GM21528 (cell line): Measurements from ENCODE around the gene PIM1.
"Not testable (repeated sequence)": the region's sequence is repeated elsewhere in the genome, so short reads cannot be mapped to it uniquely, and the experiment has no call there.

Experiments
- ATAC-seq: cut with Tn5 transposase; IDR thresholded peaks from one replicate; pipeline ENCODE4 v1.9.1; 2021; ENCODE audit warnings: mild to moderate bottlenecking, moderate library complexity; ENCODE audit not compliant: unreplicated experiment, low FRiP score

The PIM1 gene

DNA sequence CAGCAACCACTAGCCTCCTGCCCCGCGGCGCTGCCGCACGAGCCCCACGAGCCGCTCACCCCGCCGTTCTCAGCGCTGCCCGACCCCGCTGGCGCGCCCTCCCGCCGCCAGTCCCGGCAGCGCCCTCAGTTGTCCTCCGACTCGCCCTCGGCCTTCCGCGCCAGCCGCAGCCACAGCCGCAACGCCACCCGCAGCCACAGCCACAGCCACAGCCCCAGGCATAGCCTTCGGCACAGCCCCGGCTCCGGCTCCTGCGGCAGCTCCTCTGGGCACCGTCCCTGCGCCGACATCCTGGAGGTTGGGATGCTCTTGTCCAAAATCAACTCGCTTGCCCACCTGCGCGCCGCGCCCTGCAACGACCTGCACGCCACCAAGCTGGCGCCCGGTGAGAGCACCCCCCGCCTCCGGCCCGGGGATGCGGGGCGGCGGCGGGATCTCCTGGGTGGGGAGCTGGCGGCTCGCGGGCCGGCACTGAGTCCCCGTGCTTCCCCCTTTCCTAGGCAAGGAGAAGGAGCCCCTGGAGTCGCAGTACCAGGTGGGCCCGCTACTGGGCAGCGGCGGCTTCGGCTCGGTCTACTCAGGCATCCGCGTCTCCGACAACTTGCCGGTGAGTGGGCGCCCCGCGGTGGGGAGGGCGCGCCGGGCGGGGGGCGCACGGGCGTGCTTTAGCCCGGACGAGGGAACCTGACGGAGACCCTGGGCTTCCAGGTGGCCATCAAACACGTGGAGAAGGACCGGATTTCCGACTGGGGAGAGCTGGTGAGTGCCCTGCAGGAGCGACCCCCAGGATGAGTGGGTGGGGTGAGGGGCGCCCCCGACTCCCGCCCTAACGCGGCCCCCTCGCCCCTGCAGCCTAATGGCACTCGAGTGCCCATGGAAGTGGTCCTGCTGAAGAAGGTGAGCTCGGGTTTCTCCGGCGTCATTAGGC is 585 bp downstream of the PIM1 start:
- peak; percentile 33 for ATAC-seq

- peak; percentile 1 for ATAC-seq
Measured at GRCh38 chr6:37171201-37171969, 1.4 kb downstream of the PIM1 start.

DNA sequence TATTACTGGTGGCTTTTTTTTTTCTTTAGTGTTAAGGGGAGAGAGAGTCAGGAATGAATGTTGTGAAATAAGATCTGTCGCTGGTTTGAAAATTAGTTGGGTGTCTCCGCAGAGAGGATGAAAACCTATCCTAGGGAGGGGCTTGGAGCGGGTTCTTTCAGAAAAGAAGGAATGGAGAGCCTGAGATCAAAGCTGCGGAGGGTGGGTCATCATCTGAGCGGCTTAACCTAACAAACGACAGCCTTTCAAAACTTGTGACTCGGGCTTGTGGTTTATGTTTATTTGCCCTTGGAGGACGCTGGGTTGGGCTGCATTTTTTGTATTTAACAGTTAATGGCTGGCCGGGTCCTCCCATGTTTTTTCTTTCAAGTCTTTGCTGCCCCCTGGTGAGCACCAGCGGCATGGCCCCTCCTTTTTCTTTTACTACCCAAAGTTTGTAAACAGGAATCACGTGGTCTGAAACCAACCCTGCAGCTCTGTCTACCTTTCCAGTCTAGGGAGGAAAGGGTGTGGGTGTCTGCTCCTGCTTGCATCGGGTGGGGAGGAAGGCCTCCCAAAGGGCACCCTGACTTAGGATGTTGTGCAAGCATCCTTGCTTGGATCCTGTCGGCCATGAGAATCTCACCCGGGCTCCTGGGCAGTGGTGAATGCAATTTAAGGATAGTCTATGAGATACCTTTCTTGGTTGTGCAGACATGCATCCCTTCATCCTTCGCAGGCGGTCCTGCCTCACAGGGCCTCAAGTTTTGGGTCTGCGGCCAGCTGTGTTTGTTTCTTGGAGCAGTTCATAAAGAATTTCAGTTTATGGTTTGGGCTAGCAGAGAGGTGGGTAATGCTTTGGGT is 2.2 kb downstream of the PIM1 start:
- ATAC-seq, result peak; percentile 25

DNA sequence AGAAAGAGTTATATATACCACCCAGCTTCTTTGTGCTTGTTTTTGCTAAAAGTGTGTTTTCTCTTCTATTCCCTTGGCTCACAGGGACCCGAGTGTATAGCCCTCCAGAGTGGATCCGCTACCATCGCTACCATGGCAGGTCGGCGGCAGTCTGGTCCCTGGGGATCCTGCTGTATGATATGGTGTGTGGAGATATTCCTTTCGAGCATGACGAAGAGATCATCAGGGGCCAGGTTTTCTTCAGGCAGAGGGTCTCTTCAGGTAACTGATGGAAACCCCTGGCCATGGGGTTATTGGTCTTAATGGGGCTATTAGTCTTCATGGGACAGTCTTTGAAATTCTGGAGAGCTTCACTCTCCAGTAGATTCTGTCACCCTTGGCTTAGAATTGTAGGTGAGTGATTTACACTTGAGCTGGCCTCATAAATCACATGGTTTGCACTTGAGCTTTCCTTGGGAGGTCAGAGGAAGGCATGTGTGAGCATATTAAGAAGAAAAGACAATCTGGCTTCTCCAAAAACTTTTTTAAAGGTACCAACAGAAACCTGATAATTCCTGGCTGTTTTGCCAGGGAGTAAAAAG is 3.0 kb downstream of the PIM1 start:
- no peak for ATAC-seq

DNA sequence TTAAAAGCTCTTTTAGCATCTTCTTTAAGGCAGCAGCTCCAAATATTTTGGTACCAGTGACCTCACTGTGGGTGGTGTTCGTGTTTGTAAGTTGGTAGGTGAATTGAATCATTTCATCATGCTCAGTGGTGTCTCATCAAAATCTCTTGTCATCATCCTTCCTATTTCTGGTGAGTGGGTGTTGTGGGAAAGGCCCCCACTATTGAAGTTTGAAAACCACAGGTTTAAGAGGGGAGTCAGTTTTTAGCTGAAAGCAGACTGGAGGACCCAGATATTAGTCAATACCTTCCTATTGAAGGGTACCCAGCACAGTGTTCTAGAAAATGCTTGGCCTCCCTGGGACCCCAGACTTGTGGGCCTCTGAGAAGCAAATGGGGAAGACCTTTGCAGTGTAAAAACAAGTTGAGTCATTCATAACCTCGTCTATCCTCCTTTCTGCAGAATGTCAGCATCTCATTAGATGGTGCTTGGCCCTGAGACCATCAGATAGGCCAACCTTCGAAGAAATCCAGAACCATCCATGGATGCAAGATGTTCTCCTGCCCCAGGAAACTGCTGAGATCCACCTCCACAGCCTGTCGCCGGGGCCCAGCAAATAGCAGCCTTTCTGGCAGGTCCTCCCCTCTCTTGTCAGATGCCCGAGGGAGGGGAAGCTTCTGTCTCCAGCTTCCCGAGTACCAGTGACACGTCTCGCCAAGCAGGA is 3.7 kb downstream of the PIM1 start:
- ATAC-seq, result no peak

DNA sequence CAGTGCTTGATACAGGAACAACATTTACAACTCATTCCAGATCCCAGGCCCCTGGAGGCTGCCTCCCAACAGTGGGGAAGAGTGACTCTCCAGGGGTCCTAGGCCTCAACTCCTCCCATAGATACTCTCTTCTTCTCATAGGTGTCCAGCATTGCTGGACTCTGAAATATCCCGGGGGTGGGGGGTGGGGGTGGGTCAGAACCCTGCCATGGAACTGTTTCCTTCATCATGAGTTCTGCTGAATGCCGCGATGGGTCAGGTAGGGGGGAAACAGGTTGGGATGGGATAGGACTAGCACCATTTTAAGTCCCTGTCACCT is 4.2 kb downstream of the PIM1 start:
- ATAC-seq, result no peak

- no peak for ATAC-seq
Measured at GRCh38 chr6:37174515-37175331, 4.8 kb downstream of the PIM1 start.

DNA sequence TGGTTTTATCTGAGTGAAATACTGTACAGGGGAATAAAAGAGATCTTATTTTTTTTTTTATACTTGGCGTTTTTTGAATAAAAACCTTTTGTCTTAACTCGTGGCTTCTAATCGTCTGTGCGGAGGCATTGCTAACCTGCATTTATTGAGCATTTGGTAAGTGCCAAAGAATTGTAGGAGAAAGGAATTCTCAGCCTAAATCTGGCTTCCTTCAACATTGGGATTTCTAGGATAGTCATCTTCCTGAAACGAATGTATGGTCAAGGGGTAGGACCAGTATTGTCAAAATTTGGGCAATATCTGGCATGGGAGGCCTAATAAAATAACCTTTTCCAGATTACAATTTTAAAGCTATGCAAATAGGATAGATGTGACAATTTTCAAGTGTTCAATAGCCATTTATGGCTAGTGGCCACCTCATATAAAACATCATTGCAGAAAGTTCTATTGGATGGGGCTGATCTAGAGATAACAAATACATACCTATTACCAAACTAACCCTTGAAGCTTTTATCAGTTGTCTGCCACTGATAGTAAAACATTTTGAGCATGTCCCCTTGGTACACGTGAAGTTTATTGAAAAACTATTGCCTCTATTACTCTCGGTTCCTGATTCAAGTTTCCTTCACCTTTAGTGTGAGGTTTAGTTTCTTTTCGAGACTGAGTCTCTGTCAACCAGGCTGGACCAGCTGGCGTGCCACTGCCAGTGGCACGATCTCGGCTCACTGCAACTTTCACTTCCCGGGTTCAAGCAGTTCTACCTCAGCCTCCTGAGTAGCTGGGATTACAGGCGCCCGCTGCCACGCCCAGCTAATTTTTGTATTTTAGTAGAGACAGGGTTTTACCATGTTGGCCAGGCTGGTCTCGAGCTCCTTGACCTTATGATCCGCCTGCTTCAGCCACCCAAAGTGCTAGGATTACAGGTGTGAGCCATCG is 5.6 kb downstream of the PIM1 start:
- peak; percentile 43 for ATAC-seq

- no peak for ATAC-seq
Measured at GRCh38 chr6:37176268-37177076, 6.5 kb downstream of the PIM1 start.

DNA sequence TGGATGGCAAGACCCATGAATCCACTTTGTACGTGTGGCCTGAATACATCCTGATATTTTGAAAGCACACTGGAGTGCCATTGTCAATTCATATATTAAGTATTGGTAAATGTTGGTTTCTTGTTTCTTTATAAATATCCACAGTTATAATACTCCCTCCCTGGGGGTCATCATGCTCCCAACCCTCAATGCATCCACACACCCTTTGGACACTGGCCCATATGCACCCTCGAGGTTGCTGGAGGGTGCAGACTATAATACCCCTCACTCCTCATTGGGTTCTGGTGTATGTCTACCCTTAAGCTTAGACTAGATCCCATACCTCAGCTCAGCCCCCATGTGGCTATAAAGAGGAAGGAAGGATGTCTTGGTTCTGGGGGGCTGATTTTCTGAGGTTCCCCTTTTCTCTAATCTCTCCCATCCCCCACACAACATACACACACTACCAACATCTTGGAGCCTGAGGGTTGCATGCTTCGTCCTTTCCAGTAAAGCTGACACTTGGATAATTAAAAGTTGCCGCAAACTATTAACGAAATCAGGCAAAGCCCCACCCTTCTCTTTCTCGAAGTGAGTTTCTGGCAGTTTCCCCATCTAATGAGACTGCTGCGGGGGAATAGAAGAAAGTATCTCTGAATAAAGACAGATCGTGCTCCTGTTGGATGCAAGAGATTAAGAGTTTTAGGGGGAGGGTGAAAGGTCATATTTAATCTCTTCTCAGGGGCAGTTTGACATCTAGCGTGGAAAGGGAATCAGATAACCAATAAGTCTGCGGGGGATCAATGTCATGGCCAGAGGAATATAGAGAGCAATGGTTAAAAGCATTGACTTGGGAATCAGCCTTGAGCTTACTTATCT is 7.4 kb downstream of the PIM1 start:
- ATAC-seq, result no peak

GRCh38 chr6:37177935-37178517 is 8.1 kb downstream of the PIM1 start:
- ATAC-seq, result no peak

DNA sequence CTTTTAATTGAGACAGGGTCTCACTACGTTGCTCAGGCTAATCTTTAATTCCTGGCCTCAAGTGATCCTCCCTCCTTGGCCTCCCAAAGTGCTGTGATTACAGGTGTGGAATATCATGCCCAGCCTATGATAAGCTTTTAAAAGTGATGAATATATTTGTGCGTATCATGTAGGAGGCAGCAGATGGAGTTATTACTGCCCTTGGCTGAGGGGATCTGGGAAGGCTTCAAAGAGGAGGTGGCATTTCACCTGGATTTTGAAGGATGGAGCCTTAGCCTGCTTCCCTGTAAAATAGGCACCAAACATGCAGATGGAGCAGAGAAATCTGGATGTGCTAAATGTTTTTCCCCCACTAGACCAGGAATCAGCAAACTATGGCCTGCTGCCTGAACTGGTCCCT is 10.1 kb downstream of the PIM1 start:
- no peak for ATAC-seq

DNA sequence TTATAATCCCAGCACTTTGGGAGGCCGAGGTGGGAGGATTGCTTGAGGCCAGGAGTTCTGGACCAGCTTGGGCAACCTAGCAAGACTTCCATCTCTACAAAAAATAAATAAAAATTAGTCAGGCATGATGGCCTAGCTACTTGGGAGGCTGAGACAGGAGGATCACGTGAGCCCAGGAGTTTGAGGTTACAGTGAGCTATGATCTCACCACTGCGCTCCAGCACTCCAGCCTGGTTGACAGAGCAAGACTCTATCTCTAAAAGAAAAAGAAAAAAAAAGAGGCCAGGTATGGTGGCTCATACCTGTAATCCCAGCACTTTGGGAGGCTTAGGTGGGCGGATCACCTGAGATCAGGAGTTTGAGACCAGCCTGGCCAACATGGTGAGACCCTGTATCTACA is 10.7 kb downstream of the PIM1 start:
- ATAC-seq, result not testable (repeated sequence)

DNA sequence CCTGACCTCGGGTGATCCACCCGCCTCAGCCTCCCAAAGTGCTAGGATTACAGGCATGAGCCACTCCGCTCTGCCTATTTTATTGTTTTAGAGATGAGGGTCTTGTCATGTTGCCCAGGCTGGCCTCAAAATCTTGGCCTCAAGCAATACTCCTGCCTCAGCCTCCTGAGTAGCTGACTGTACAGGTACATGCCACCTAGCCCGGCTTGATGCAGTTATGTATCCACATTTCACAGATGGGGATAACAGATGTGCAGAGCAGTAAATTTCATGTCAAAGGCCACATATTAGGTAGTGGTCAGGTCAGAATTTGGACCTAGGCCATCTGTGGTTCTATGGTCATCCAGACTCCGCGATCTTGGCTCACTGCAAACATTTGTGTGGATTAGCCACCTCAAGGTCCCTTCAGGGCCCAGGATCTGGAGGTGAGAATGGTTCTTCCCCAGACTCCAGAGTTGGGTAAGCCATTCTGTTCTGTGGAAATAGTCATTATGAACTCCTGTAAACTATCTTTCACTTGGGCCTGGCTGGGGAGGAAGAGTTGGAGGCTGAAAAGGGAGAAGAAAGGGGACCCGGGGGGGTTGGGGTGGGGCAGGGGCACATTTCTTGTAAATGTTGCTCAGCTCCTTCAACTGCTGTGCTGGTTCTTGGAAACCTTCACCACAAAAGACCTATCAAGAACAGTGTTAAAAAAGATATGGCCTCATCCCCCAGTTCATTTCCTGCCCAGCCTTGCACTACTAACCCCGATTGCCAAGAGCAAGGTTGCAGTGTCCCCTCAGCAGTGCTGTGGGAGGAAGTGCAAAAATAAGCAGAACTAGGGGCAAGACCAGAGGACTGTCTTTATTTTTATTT is 13.0 kb downstream of the PIM1 start:
- no peak for ATAC-seq
